Upper lobe of right lung (tissue), 1 donor: ENCODE results near the gene FBLN1. TPM values are rescaled to one million over a fixed set of nuclear protein-coding genes. Genes with fewer than 3 reads are reported as not detected.

Experiments
- ATAC-seq: fragments of 200-7000 bp; cut with Tn5 transposase; one replicate; pipeline ENCODE4 v1.9.1; 2020; ENCODE audit warnings: mild to moderate bottlenecking, moderate library complexity
- DNase-seq: peaks from one replicate; pipeline ENCODE4 v3.0.0-alpha.2; 2020
- H3K27ac ChIP-seq: fragments of 200-600 bp; one replicate; pipeline ENCODE4 v1.8.0; 2022
- H3K27me3 ChIP-seq: fragments of 200-600 bp; one replicate; pipeline ENCODE4 v1.8.0; 2022; ENCODE audit warnings: mild to moderate bottlenecking
- H3K36me3 ChIP-seq: fragments of 200-600 bp; one replicate; pipeline ENCODE4 v1.8.0; 2022
- H3K4me1 ChIP-seq: fragments of 200-600 bp; one replicate; pipeline ENCODE4 v1.8.0; 2022
- H3K4me3 ChIP-seq: fragments of 200-600 bp; one replicate; pipeline ENCODE4 v1.8.0; 2022; ENCODE audit warnings: mild to moderate bottlenecking
- H3K9me3 ChIP-seq: fragments of 200-600 bp; one replicate; pipeline ENCODE4 v1.8.0; 2022
- intact Hi-C: fragments of 100-400 bp; cut with DNase I; formaldehyde crosslinking; loops from one replicate; pipeline ENCODE4 v1.11.0; 2022
- total RNA-seq: library from RNA; stranded (reverse); fragmentation: NEBNext Ultra II Directional; extraction: Animal tissue kit (Norgen Biotek cat#: 25700); gene quantifications from one replicate; pipeline ENCODE4 v1.2.1, GENCODE V29; 2021
- TF ChIP-seq, protein P1 (sequence below): fragments of 200-600 bp; IDR thresholded peaks from one replicate; pipeline ENCODE4 v1.8.0; 2022; ENCODE audit warnings: antibody characterized with exemption
- donor health status: DM: no; HTN: yes; CAD: no; lungs with severe emphysema.

FBLN1 gene
- total RNA-seq, 1 donor from 2014 or later: 272 TPM

DNA sequence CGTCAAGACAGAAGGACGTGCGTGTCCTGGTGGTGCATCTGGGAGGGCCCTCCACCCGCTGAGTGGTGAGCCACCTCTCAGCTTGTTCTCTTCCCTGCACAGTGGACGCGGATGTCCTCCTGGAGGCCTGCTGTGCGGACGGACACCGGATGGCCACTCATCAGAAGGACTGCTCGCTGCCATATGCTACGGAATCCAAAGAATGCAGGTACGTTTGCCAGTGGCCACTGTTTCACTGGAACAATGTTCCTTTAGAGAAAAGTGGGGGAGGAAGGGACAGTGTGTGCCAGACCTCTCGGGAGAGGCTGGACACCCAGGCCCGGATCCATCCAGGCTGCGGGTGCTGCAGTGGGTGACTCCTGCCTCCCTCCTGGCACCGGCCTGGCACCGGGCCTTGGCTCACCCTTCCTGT lies 15.9 kb downstream of the FBLN1 start:
- DNase-seq (no peak), ATAC-seq (peak; percentile 79)
- Histone ChIP-seq H3K27me3 (peaks cover 5% of the 10 kb centered on the region), H3K4me1 (peaks cover 22% of the 10 kb centered on the region), H3K36me3 (no peaks in the 10 kb centered on the region), H3K27ac (peak overlapping the region; percentile 58), H3K4me3 (no peak overlapping the region), H3K9me3 (no peaks in the 10 kb centered on the region)
- TF ChIP-seq, protein P1, sequence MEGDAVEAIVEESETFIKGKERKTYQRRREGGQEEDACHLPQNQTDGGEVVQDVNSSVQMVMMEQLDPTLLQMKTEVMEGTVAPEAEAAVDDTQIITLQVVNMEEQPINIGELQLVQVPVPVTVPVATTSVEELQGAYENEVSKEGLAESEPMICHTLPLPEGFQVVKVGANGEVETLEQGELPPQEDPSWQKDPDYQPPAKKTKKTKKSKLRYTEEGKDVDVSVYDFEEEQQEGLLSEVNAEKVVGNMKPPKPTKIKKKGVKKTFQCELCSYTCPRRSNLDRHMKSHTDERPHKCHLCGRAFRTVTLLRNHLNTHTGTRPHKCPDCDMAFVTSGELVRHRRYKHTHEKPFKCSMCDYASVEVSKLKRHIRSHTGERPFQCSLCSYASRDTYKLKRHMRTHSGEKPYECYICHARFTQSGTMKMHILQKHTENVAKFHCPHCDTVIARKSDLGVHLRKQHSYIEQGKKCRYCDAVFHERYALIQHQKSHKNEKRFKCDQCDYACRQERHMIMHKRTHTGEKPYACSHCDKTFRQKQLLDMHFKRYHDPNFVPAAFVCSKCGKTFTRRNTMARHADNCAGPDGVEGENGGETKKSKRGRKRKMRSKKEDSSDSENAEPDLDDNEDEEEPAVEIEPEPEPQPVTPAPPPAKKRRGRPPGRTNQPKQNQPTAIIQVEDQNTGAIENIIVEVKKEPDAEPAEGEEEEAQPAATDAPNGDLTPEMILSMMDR: no peak
- intact Hi-C loops: no loop called here

DNA sequence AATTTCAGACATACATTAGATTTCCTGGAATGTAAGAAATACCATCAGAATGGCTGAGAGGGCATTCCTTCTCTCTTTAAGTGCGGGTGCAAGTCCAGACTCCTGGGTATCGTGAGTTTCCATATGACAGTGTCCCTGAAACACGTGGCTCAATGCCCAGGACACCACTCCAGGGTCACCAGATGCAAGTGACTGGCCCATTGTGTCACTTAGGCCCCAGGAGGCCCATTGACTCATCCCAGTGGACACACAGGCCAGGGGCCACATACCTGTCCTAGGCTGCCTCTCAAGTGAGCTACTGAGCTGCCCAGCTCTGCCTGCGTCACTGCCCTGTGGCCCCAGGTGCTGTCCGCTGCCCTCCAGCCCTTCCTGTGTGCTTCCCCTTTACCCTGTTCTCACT lies 18.5 kb downstream of the FBLN1 start:
- ATAC-seq (no peak), DNase-seq (no peak)
- Histone ChIP-seq H3K27ac (no peak overlapping the region), H3K36me3 (no peaks in the 10 kb centered on the region), H3K27me3 (no peaks in the 10 kb centered on the region), H3K4me1 (peaks cover 17% of the 10 kb centered on the region), H3K4me3 (no peak overlapping the region), H3K9me3 (no peaks in the 10 kb centered on the region)
- TF ChIP-seq, protein P1: no peak
- intact Hi-C loops: no loop called here

DNA sequence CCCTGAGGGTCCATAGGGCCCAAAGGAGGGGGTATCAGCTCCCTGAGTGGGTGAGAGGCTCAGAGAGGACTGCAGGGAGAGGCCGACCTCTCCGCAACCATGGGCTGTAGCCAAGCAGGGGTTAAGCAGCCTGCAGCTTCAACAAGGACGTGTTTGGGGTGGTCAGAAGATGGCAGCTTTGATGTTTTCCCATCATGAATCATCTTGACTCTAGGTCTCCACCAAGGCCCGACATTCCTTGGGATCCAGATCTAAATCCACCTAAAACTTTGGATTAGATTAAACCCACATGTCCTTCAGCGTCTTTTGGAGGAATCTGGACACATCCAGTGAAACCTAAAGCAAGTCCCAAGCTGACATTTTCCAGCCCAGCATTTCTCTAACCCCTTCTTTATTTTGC lies 19.8 kb downstream of the FBLN1 start:
- DNase-seq: no peak
- peaks cover 6% of the 10 kb centered on the region for H3K4me1 ChIP-seq
- no peak overlapping the region for H3K4me3 ChIP-seq
- no peaks in the 10 kb centered on the region for H3K9me3 ChIP-seq
- no peak overlapping the region for H3K27ac ChIP-seq
- intact Hi-C loops: no loop called here
- no peaks in the 10 kb centered on the region for H3K27me3 ChIP-seq
- H3K36me3 ChIP-seq: no peaks in the 10 kb centered on the region
- ATAC-seq: no peak
- TF ChIP-seq, protein P1: no peak

DNA sequence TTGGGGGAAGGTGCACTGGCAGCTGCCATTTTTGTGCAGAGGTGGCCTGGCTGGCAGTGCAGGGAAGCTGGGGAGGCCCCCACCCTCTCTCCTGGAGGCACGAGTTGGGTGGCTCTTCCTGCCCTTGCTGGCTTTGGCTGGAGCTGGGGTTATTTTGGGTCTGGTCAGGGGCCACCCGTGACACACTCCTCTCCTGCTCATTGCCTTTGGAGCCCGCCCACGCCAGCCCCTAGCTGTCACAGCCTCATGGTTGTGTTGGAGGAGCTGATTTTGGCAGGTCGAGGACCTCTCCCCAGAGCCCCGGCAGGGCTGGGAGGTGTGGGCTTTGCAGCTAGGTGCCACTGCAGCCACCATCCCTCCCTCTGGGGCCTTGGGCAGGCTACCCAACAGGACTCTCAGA lies 21.5 kb downstream of the FBLN1 start:
- H3K4me1 ChIP-seq: peaks cover 4% of the 10 kb centered on the region
- H3K9me3 ChIP-seq: no peaks in the 10 kb centered on the region
- DNase-seq (no peak), ATAC-seq (no peak)
- TF ChIP-seq, protein P1: no peak
- H3K36me3 ChIP-seq: no peaks in the 10 kb centered on the region
- H3K27ac ChIP-seq: no peak overlapping the region
- intact Hi-C loops: no loop called here
- H3K4me3 ChIP-seq: no peak overlapping the region
- no peaks in the 10 kb centered on the region for H3K27me3 ChIP-seq

DNA sequence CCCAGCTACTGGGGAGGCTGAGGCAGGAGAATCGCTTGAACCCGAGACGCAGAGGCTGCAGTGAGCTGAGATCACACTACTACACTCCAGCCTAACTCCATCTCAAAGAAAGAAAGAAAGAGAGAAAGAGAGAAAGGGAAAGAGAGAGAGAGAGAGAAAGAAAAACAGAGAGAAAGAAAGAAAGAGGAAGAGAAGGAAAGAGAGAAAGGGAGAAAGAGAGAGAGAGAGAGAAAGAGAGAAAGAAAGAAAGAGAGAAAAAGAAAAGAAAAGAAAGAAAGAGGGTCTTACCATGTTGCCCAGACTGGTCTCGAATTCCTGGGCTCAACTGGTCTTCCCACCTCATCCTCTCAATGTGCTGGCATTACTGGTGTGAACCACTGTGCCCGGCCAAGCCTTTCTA lies 22.3 kb downstream of the FBLN1 start:
- H3K4me1 ChIP-seq: peaks cover 4% of the 10 kb centered on the region
- intact Hi-C loops: no loop called here
- H3K27ac ChIP-seq: no peak overlapping the region
- H3K4me3 ChIP-seq: no peak overlapping the region
- ATAC-seq: no peak
- H3K36me3 ChIP-seq: no peaks in the 10 kb centered on the region
- no peaks in the 10 kb centered on the region for H3K27me3 ChIP-seq
- no peaks in the 10 kb centered on the region for H3K9me3 ChIP-seq
- no peak for DNase-seq
- TF ChIP-seq, protein P1: no peak

DNA sequence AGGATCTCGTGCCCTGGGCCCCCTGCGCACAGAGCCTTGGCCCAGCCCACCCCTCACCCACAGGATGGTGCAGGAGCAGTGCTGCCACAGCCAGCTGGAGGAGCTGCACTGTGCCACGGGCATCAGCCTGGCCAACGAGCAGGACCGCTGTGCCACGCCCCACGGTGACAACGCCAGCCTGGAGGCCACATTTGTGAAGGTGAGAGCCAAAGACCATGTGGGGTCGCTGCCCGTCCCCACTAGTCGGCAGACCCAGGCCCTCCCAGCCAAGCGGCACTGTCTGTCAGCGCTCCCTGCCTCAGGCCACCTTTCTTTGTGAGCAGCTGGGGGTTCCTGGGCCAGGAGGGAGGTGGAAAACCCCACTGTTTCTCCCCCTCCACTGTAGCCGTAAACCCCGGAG lies 22.8 kb downstream of the FBLN1 start:
- TF ChIP-seq, protein P1: no peak
- ATAC-seq (no peak), DNase-seq (no peak)
- peak overlapping the region; percentile 37 for H3K27ac ChIP-seq
- intact Hi-C loops: no loop called here
- no peaks in the 10 kb centered on the region for H3K9me3 ChIP-seq
- H3K4me1 ChIP-seq: peaks cover 4% of the 10 kb centered on the region
- H3K4me3 ChIP-seq: no peak overlapping the region
- H3K36me3 ChIP-seq: no peaks in the 10 kb centered on the region
- H3K27me3 ChIP-seq: no peaks in the 10 kb centered on the region
